Measurements from ENCODE around the gene FAAP24.
"Not testable (repeated sequence)": the region's sequence is repeated elsewhere in the genome, so short reads cannot be mapped to it uniquely, and the experiment has no call there.

Gene FAAP24

DNA sequence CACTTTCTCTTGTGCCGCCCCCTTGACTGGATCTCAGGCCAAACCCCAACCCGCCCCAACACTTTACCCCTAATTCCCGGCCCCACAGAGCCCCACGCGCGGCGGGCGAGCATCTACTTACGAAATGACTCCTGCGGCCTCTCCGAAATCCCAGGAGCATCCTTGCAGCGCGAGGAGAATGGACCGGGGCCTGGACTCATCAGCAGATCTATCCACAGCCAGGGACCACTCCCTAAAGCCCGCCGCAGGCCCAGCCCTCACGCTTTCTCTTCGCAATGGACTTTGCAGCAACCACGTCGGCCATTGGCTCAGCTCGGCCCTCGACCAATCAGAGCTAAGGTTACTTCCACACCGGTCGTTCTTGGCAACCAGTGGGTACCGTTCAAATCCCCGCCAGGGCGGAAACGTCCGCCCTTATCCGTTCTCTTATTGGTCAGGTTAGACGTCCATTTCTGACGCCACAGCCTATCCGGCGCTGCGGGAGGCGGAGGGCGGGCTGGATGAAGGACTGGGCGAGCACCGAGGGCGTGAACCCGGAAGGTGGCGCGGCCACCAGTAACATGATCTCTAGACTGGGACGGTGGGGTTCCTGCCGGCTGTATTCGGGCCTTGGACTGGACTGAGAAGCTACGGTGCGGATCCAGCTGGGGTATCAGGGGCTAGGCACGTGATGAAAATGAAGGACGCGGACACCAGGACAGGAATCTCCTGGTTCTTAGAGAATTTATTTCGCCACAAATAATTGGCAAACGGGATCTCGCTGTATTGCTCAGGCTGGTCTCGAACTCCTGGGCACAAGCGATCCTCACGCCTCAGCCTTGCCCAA is at the start of gene FAAP24, which contains the start of gene CEP89:
Gene FAAP24 (plus strand): TSS at position 528 of the 826 bp plus-strand sequence. CDS start 955 bp downstream, outside the sequence.
Gene CEP89 (minus strand): TSS at position 244 of the 826 bp plus-strand sequence. CDS start 84 bp downstream, at position 160.
- peak; percentile 99 for DNase-seq (ENCODE audit: low read depth)

DNA sequence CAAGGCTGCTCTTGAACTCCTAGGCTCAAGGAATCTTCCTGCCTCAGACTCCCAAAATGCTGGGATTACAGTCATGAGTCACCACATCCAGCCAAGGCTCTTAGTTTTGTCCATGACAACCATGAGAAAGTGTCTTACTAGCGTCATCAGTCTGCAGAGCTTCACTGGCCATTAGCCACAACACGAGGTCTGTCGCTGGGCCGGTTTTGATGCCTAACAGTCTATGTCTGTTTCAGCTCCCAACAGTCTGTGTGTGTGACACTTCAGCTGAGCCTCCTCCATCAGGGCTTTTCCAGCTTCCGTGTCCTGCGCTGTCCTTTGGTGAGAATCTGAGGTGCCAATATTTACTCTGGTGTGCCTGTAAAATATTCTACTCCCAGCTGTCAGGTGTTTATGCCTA is 47.8 kb upstream of the FAAP24 start:
- peak; percentile 75 for DNase-seq (ENCODE audit: low read depth)

DNA sequence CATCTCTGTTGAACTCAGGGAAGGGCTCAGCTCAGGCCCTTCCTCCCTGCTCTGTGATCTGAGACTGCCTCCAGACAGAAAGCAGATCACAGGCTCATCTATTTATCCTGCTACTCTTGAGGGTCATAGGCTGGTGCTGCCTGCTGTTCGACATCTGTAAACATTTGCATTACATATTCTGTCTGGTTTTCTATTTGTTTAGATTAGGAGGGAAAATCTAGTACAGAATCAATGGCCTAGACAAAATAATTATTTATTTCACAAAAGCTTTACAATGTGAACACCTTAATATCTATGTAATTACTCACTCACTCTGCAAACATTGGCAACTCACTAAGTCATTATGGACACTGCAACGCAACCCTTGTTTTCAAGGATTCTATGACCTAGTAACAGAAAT is 43.2 kb upstream of the FAAP24 start:
- DNase-seq (ENCODE audit: low read depth) = no peak

- DNase-seq (ENCODE audit: low read depth) = no peak
Measured at GRCh38 chr19:32930567-32930966, 41.5 kb upstream of the FAAP24 start.

- DNase-seq (ENCODE audit: low read depth) = no peak
Measured at GRCh38 chr19:32933571-32933970, 38.5 kb upstream of the FAAP24 start.

- DNase-seq (ENCODE audit: low read depth) = no peak
Measured at GRCh38 chr19:32935629-32936028, 36.4 kb upstream of the FAAP24 start.

DNA sequence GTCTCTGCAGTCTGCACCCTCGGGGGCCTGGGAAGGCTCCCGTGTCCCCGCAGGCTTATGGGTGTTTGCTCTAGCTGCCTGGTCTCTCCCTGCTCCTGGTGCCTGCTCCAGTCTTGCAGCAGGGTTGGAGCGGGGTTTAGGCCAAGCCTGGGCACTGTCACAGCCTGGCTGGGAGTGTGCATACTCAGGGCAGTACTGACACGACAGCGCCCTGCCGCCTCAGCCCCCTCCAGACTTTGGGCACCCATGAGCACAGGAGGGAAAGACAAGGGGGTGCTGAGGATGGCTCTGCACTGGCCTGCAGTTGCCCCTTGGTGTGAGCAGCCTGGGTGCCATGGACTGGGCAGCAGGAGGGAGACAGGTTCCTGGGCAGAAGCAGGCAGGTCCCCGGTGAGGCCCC is 36.0 kb upstream of the FAAP24 start:
- DNase-seq (ENCODE audit: low read depth) = no peak

DNA sequence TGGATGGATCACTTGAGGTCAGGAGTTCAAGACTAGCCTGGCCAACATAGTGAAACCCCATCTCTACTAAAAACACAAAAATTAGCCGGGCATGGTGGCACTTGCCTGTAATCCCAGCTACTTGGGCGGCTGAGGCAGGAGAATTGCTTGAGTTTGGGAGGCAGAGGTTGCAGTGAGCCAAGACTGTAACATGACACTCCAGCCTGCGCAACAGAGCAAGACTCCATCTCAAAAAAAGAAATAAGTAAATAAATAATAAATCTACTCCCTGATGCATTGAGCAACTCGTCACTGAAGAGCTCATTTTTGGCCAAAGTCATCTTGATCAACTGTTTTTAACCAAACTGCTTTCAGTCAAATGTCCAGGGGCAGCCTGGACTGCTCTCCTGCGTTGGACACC is 30.8 kb upstream of the FAAP24 start:
- DNase-seq (ENCODE audit: low read depth) = peak; percentile 10

- no peak for DNase-seq (ENCODE audit: low read depth)
Measured at GRCh38 chr19:32945260-32945659, 26.8 kb upstream of the FAAP24 start.

- DNase-seq (ENCODE audit: low read depth) = no peak
Measured at GRCh38 chr19:32966750-32967149, 5.3 kb upstream of the FAAP24 start.

- DNase-seq (ENCODE audit: low read depth) = no peak
Measured at GRCh38 chr19:32969549-32969948, 2.5 kb upstream of the FAAP24 start.

GRCh38 chr19:32971012-32971595 is 938 bp upstream of the FAAP24 start:
- DNase-seq (ENCODE audit: low read depth) = no peak

DNA sequence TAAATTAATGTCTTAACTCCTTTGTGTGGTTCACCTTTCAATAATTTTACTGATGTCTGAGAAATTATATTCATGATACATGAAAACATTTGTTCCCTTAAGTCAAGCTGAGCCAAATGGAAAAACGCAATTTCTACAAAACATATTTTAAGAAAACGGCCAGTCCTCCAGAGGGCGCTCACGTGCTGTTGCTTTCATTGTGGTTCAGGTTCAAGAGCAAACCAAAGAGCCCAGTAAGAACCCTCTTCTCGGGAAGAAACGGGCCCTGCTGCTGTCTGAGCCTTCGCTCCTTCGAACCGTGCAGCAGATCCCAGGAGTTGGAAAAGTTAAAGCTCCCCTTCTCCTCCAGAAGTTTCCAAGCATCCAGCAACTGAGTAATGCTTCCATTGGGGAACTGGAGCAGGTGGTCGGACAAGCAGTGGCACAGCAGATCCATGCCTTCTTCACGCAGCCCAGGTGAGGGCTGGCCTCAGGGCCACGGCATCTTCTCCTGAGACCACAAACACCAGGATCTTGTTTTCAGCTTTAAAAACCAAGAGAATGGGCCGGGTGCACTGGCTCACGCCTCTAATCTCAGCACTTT is 4.3 kb downstream of the FAAP24 start:
- DNase-seq (ENCODE audit: low read depth) = peak; percentile 59

GRCh38 chr19:32977280-32977679 is 5.2 kb downstream of the FAAP24 start:
- peak; percentile 32 for DNase-seq (ENCODE audit: low read depth)

DNA sequence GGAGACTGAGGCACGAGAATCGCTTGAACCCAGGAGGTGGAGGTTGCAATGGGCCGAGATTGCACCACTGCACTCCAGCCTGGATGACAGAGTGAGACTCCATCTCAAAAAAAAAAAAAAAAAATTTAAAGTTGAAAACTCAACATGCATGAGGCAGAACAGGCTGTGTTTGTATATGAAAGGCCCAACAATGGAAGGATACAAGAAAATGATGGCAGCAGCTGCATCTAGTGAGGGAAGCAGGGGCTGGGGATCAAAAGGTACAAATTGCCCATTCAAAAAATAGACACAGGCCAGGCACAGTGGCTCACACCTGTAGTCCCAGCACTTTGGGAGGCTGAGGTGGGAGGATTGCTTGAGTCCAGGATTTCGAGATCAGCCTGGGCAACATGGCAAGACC is 5.8 kb downstream of the FAAP24 start:
- not testable (repeated sequence) for DNase-seq (ENCODE audit: low read depth)

DNA sequence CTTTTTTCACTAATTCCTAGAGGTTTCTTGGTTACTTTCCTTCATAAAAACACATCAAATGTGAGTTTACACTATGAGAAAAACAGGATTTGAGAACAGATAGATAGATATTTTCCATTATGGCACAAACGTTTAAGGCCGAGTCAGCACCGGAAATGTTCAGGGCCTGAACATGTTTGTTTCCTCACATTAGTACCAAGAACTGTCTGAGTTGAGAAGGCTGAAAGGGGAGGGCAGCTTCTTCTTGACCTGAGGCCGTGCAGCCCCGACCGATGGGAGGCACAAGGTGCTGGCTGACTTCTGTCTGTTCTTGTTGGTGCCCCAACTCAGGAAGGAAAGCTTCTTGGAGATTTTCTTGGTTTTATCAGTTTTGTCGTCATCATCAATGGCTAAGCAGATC is 7.8 kb downstream of the FAAP24 start:
- not testable (repeated sequence) for DNase-seq (ENCODE audit: low read depth)

DNA sequence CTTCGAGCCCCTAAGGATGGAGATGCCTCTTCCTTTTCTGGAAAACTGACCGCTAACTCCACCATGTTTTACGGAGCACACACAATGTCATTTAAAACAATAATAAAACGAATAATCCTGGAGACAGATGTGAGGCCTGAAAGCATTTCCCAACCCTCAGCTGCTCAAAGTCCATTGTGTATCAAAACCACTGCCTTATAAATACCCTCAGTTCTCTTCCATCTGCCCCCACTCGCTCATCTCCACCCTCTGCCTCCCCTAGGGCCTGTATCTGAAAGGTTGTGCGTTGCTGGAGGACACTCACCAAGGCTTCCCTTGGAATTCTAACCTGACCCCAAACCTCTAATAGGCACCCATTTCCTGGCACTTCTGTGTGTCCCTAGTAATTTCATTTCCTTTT is 10.4 kb downstream of the FAAP24 start:
- DNase-seq (ENCODE audit: low read depth) = not testable (repeated sequence)

DNA sequence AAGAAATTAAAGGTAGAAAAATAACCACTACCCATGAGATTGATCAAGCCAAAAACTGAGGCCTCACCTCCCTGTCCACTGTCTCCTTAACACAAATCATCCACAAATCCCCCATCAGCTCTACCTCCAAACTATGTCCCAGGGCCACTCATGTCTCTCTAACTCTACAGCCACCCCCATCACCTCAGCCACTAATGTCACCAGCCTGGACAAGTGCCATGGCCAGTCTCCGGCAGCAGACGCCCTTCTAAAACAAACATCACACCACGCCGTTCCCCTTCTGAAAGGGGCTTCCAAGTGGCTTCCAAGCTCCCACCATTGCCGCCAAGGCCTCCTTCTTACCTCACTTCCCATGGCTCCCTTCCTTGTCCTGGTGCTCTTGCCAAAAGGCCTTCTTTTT is 16.2 kb downstream of the FAAP24 start:
- DNase-seq (ENCODE audit: low read depth) = not testable (repeated sequence)

GRCh38 chr19:32988724-32989123 is 16.7 kb downstream of the FAAP24 start:
- DNase-seq (ENCODE audit: low read depth) = no peak

GRCh38 chr19:32995966-32996365 is 23.9 kb downstream of the FAAP24 start:
- peak; percentile 31 for DNase-seq (ENCODE audit: low read depth)

DNA sequence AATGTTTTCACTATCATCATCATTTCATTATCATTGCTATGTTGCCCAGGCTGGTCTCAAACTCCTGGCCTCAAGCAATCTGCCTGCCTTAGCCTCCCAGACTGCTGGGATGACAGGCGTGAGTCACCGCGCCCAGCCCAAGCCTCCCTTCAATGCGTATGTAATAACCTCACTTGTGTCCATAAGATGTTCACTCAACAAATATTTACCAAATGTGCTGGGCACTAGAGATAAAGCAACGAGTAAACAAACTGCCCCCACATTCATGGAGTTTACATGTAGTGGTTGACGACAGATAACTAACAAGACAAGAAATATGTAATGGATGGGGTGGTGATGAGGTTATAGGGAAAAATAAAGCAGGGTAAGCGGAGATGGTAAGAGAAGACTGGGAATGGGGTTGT is 25.0 kb downstream of the FAAP24 start:
- DNase-seq (ENCODE audit: low read depth) = peak; percentile 92

DNA sequence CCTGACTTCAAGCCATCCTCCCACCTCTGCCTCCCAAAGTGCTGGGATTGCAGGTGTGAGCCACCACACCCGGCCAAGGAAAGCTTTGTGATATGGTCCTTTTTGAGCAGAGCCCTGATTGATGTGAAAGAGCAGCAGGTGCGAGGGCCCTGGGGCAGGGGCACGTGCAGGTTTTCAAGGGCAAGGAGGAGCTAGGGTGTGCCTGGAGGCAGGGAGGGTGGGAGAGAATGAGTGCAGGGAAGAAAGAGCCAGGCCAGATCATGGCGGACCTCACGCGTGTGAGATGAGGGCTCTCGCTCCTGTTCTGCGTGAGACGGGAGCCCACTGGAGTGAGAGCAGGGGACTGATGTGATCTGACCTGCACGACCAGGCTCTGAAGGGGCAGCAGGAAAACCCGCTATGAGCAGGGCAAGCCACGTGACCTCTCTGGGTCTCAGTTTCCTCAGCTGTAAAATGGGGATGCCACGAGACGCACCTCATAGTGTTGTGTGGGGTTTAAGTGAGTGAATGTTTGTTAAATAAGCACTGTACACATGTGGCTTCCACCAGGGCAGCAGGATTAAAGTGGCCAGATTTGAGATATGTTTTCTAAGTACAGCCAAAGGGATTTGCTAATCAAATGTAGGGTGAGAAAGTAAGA is 25.8 kb downstream of the FAAP24 start:
- DNase-seq (ENCODE audit: low read depth) = peak; percentile 12

DNA sequence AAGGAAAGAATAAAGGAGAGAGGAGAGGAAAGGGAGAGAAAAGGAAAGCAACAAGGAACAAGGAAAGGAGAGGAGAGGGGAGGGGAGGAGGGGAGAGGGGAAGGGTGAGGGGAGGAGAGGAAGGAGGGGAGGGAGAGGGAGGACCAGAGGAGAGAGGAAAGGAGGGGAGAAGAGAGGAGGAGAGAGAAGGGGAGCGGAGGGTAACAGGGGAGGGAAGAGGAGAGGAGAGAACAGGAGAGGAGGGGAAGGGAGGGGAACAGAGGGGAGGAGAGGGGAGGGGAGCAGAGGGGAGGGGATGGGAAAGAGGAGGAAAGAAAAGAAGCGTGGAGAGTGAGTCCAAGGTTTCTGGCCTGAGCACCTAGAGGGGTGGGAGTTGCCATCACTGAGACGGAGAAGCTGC is 26.7 kb downstream of the FAAP24 start:
- no peak for DNase-seq (ENCODE audit: low read depth)
